ENCODE results near the gene WDR36.
A peak's percentile ranks its signal among the peaks of the same experiment; 100 is the strongest.

The WDR36 gene

DNA sequence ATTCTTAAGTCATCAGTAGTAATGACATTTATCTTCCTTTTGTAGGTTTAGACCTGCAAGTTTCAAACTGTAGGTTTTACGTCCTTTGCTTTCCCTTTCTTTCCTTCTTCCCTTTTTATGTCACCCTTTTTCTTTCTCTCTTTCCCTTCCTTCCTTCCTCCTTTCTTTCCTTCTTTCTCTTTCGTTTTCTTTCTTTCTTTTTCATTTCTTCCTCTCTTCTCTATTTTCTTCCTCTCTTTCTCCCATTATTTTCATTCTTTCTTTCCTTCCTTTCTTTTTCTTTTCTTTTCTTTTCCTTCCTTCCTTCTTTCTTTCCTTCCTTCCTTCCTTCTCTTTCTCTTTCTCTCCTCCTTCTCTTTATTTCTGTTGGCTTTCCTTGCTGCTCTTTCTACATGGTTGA lies 59.9 kb downstream of the WDR36 start:
- 70% methylated on average over 2 of the region's 2 CpGs for WGBS
- H3K4me2 ChIP-seq (ENCODE audit: low read length, poor library complexity, severe bottlenecking), result no peak overlapping the region
- no peak overlapping the region for H2BK12ac ChIP-seq (ENCODE audit: low read length in 2 of 2)
- H2AFZ ChIP-seq (ENCODE audit: low read depth, low read length), result no peak overlapping the region
- H4K8ac ChIP-seq (ENCODE audit: low read length), result no peak overlapping the region
- no peak for DNase-seq
- H3K23ac ChIP-seq (ENCODE audit: low read length in 2 of 2), result no peak overlapping the region
- no peak overlapping the region for H3K18ac ChIP-seq (ENCODE audit: low read depth in 1 of 2, low read length in 2 of 2)
- H2BK5ac ChIP-seq (ENCODE audit: low read depth, low read length, poor library complexity, severe bottlenecking), result no peak overlapping the region
- no peaks in the 10 kb centered on the region for H3K4me1 ChIP-seq (ENCODE audit: control insufficient read depth, insufficient read depth, low read depth, low read length)
- H3K4ac ChIP-seq (ENCODE audit: low read depth in 1 of 2, low read length in 2 of 2), result no peak overlapping the region
- H2BK15ac ChIP-seq (ENCODE audit: low read depth, poor library complexity, severe bottlenecking), result no peak overlapping the region
- H3K36me3 ChIP-seq (ENCODE audit: control insufficient read depth in 1 of 2, insufficient read depth in 2 of 2, low read depth in 1 of 2, low read length in 2 of 2), result no peaks in the 10 kb centered on the region
- no peak overlapping the region for H3K27ac ChIP-seq (ENCODE audit: low read length, poor library complexity, severe bottlenecking)
- no peak overlapping the region for H3K14ac ChIP-seq (ENCODE audit: low read length in 2 of 2)
- H2AK5ac ChIP-seq (ENCODE audit: low read length, severe bottlenecking), result no peak overlapping the region
- no peak overlapping the region for H3K9ac ChIP-seq (ENCODE audit: low read length)
- H4K91ac ChIP-seq (ENCODE audit: low read length), result no peak overlapping the region
- H2BK120ac ChIP-seq (ENCODE audit: low read depth, low read length), result no peak overlapping the region
- H3K27me3 ChIP-seq (ENCODE audit: control insufficient read depth in 1 of 2, insufficient read depth in 1 of 2, low read length in 2 of 2), result no peaks in the 10 kb centered on the region
- H3K79me1 ChIP-seq (replicated peaks; ENCODE audit: low read length, poor library complexity, severe bottlenecking), result no peaks in the 10 kb centered on the region
- H3K9me3 ChIP-seq (ENCODE audit: control insufficient read depth, low read length), result no peaks in the 10 kb centered on the region
- H3K4me3 ChIP-seq (ENCODE audit: insufficient read depth in 1 of 2, low read depth in 1 of 2, low read length in 2 of 2), result no peak overlapping the region

DNA sequence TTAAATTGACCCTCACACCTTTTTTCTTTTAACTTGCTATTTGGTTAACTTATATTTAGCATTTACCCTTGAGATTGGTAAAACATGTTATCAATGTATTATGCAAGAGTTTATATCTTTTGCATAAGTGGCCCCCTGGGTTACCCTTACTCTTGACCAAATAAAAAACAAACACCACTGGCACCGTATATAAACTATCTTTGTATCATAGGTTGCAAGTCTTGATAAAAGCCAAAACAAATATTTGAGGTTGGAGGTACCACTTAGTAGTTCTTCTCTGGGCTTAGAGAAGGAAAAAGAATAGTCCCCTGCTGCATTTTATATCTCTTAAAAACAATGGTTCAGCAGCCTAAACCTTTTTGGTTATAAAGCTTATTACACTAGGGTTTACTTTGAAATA lies 61.3 kb downstream of the WDR36 start:
- no peak overlapping the region for H2BK12ac ChIP-seq (ENCODE audit: low read length in 2 of 2)
- no CpG with 5 or more reads among the region's 1 CpG for WGBS

DNA sequence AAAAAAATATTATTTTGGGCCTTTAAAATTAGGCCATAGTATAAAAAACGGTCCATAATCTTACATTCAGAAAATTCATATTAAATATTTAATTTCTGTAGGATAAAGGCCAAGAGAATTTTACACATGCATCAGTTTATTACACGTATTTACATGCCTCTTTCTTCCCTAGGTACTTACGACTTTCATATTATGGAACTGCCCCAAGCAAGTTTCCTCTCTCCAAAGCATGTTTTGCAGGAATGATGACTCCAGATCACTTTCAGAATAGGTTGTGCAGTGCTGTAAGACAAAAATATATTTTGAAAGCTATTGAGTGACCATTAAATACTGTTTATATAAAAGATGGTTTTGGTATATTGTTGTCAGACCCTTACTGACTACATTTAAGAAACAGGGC lies 61.8 kb downstream of the WDR36 start:
- H3K18ac ChIP-seq (ENCODE audit: low read depth in 1 of 2, low read length in 2 of 2), result no peak overlapping the region
- no peak overlapping the region for H2BK15ac ChIP-seq (ENCODE audit: low read depth, poor library complexity, severe bottlenecking)
- H3K36me3 ChIP-seq (ENCODE audit: control insufficient read depth in 1 of 2, insufficient read depth in 2 of 2, low read depth in 1 of 2, low read length in 2 of 2), result no peaks in the 10 kb centered on the region
- no peak overlapping the region for H3K4me2 ChIP-seq (ENCODE audit: low read length, poor library complexity, severe bottlenecking)
- no peak overlapping the region for H3K4ac ChIP-seq (ENCODE audit: low read depth in 1 of 2, low read length in 2 of 2)
- H3K27ac ChIP-seq (ENCODE audit: low read length, poor library complexity, severe bottlenecking), result no peak overlapping the region
- H3K4me1 ChIP-seq (ENCODE audit: control insufficient read depth, insufficient read depth, low read depth, low read length), result no peaks in the 10 kb centered on the region
- H4K8ac ChIP-seq (ENCODE audit: low read length), result no peak overlapping the region
- H3K4me3 ChIP-seq (ENCODE audit: insufficient read depth in 1 of 2, low read depth in 1 of 2, low read length in 2 of 2), result no peak overlapping the region
- no peak overlapping the region for H2AFZ ChIP-seq (ENCODE audit: low read depth, low read length)
- no peaks in the 10 kb centered on the region for H3K79me1 ChIP-seq (replicated peaks; ENCODE audit: low read length, poor library complexity, severe bottlenecking)
- H3K14ac ChIP-seq (ENCODE audit: low read length in 2 of 2), result no peak overlapping the region
- H2BK120ac ChIP-seq (ENCODE audit: low read depth, low read length), result no peak overlapping the region
- H2BK12ac ChIP-seq (ENCODE audit: low read length in 2 of 2), result no peak overlapping the region
- no peak overlapping the region for H2AK5ac ChIP-seq (ENCODE audit: low read length, severe bottlenecking)
- H3K9ac ChIP-seq (ENCODE audit: low read length), result no peak overlapping the region
- no peaks in the 10 kb centered on the region for H3K9me3 ChIP-seq (ENCODE audit: control insufficient read depth, low read length)
- no peak overlapping the region for H3K23ac ChIP-seq (ENCODE audit: low read length in 2 of 2)
- no peaks in the 10 kb centered on the region for H3K27me3 ChIP-seq (ENCODE audit: control insufficient read depth in 1 of 2, insufficient read depth in 1 of 2, low read length in 2 of 2)
- no peak overlapping the region for H2BK5ac ChIP-seq (ENCODE audit: low read depth, low read length, poor library complexity, severe bottlenecking)
- no peak overlapping the region for H4K91ac ChIP-seq (ENCODE audit: low read length)
- 83% methylated on average over 1 of the region's 3 CpGs for WGBS
- no peak for DNase-seq

More for the DNA sequence above, 61.3 kb downstream of the WDR36 start:
- Histone ChIP-seq H4K91ac (ENCODE audit: low read length) (no peak overlapping the region), H3K27ac (ENCODE audit: low read length, poor library complexity, severe bottlenecking) (no peak overlapping the region), H2AFZ (ENCODE audit: low read depth, low read length) (no peak overlapping the region), H2BK5ac (ENCODE audit: low read depth, low read length, poor library complexity, severe bottlenecking) (no peak overlapping the region), H3K4me1 (ENCODE audit: control insufficient read depth, insufficient read depth, low read depth, low read length) (no peaks in the 10 kb centered on the region), H3K9ac (ENCODE audit: low read length) (no peak overlapping the region), H3K27me3 (ENCODE audit: control insufficient read depth in 1 of 2, insufficient read depth in 1 of 2, low read length in 2 of 2) (no peaks in the 10 kb centered on the region), H3K23ac (ENCODE audit: low read length in 2 of 2) (no peak overlapping the region), H2AK5ac (ENCODE audit: low read length, severe bottlenecking) (no peak overlapping the region), H2BK120ac (ENCODE audit: low read depth, low read length) (no peak overlapping the region), H3K18ac (ENCODE audit: low read depth in 1 of 2, low read length in 2 of 2) (no peak overlapping the region), H4K8ac (ENCODE audit: low read length) (no peak overlapping the region), H3K14ac (ENCODE audit: low read length in 2 of 2) (no peak overlapping the region), H3K4ac (ENCODE audit: low read depth in 1 of 2, low read length in 2 of 2) (no peak overlapping the region), H2BK15ac (ENCODE audit: low read depth, poor library complexity, severe bottlenecking) (no peak overlapping the region), H3K4me3 (ENCODE audit: insufficient read depth in 1 of 2, low read depth in 1 of 2, low read length in 2 of 2) (no peak overlapping the region), H3K36me3 (ENCODE audit: control insufficient read depth in 1 of 2, insufficient read depth in 2 of 2, low read depth in 1 of 2, low read length in 2 of 2) (no peaks in the 10 kb centered on the region), H3K9me3 (ENCODE audit: control insufficient read depth, low read length) (no peaks in the 10 kb centered on the region), H3K79me1 (replicated peaks; ENCODE audit: low read length, poor library complexity, severe bottlenecking) (no peaks in the 10 kb centered on the region), H3K4me2 (ENCODE audit: low read length, poor library complexity, severe bottlenecking) (no peak overlapping the region)
- no peak for DNase-seq

DNA sequence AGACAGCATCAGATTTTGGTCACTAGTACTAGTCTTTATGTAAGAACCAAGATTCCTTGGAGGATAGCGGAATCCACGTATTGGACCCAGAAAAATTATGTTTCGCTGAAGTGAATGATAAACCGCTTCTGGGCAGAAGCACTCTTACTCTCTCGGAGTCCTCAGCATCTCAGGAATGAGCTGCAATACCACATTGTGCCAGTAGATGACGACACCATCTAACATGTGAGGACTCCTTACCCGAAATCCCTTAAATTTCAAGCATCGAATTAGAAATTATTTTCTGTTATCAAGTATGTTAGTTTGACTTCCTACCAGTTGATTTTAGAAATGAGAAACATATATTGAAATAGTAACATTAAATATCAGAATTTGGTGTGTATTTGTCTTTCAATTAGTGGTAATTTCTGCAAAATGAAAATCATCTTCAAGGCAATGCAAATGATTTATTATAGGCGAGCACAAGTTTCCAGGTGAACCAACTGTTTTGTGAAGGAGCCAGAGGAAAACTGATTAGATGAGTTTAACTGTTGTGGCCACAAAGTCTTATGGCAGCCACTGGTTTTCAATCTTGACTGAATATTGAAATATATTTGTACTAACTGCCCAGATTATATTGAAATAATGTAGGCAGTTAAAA lies 66.1 kb downstream of the WDR36 start:
- DNase-seq, result peak; percentile 77
- Histone ChIP-seq H3K4me2 (ENCODE audit: low read length, poor library complexity, severe bottlenecking) (no peak overlapping the region), H3K4me1 (ENCODE audit: control insufficient read depth, insufficient read depth, low read depth, low read length) (no peaks in the 10 kb centered on the region), H3K4me3 (ENCODE audit: insufficient read depth in 1 of 2, low read depth in 1 of 2, low read length in 2 of 2) (no peak overlapping the region), H3K4ac (ENCODE audit: low read depth in 1 of 2, low read length in 2 of 2) (no peak overlapping the region), H4K8ac (ENCODE audit: low read length) (no peak overlapping the region), H2BK15ac (ENCODE audit: low read depth, poor library complexity, severe bottlenecking) (no peak overlapping the region), H3K18ac (ENCODE audit: low read depth in 1 of 2, low read length in 2 of 2) (no peak overlapping the region), H2BK120ac (ENCODE audit: low read depth, low read length) (no peak overlapping the region), H3K9ac (ENCODE audit: low read length) (peak overlapping the region; percentile 68), H2AK5ac (ENCODE audit: low read length, severe bottlenecking) (no peak overlapping the region), H3K79me1 (replicated peaks; ENCODE audit: low read length, poor library complexity, severe bottlenecking) (no peaks in the 10 kb centered on the region), H2BK5ac (ENCODE audit: low read depth, low read length, poor library complexity, severe bottlenecking) (no peak overlapping the region), H4K91ac (ENCODE audit: low read length) (no peak overlapping the region), H2BK12ac (ENCODE audit: low read length in 2 of 2) (no peak overlapping the region), H2AFZ (ENCODE audit: low read depth, low read length) (no peak overlapping the region), H3K14ac (ENCODE audit: low read length in 2 of 2) (no peak overlapping the region), H3K27ac (ENCODE audit: low read length, poor library complexity, severe bottlenecking) (no peak overlapping the region), H3K27me3 (ENCODE audit: control insufficient read depth in 1 of 2, insufficient read depth in 1 of 2, low read length in 2 of 2) (no peaks in the 10 kb centered on the region), H3K9me3 (ENCODE audit: control insufficient read depth, low read length) (no peaks in the 10 kb centered on the region), H3K23ac (ENCODE audit: low read length in 2 of 2) (no peak overlapping the region), H3K36me3 (ENCODE audit: control insufficient read depth in 1 of 2, insufficient read depth in 2 of 2, low read depth in 1 of 2, low read length in 2 of 2) (no peaks in the 10 kb centered on the region)
- WGBS, result 7% methylated on average over 6 of the region's 9 CpGs
